GM10847 (cell line): Measurements from ENCODE around the gene AP4M1.

ENCODE experiments used
- POLR2A ChIP-seq: IDR thresholded peaks from 2 replicates; pipeline ENCODE4 v1.6.1; 2011; ENCODE audit not compliant: insufficient read length; ENCODE audit errors: extremely low read depth

AP4M1 gene

DNA sequence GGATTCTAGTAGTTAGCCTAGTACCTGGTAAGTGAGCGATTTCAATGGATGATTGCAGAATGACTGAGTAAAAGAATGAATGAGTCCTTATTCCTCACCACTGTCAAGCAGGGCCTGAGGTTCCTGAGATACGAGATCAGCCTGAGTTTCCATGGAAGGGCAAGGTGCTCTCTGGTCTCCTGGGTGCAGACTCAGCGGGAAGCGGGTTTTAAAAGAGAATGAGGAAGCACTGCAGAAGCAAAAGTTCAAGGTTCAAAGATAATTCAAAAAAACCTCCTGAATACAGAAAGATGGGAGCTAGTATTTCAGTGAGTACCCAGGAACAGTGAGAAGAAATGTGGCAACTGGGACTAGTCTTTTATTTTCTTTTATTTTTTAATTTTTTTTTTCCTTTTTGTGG, 24.2 kb upstream of the AP4M1 start:
- TF ChIP-seq POLR2A = no peak

DNA sequence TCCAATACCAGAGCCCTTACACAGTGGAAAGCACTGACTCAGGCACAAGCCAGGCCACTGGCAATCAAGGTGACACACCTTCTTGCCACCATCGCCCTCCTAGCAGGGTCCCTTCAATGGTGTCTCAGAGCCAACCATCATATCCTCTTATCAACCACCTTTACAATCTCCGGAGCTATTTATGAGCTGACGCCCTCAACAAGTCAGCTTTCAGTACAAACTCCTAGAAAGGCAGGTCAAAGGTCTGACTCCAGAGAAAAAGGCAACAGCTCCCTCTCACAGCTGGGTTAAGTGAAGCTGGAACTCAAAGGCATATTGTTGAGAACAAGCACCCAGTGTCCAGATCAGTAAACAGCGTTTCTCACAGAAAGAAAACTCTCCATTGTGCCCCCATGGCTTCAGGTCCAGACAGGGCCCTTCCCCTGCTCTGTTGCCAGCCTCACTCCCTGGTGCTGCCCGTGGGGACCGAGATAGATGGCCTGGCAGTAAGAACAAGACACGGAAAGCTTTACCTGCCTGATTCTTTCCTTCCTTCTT, 22.4 kb upstream of the AP4M1 start:
- no peak for TF ChIP-seq POLR2A

DNA sequence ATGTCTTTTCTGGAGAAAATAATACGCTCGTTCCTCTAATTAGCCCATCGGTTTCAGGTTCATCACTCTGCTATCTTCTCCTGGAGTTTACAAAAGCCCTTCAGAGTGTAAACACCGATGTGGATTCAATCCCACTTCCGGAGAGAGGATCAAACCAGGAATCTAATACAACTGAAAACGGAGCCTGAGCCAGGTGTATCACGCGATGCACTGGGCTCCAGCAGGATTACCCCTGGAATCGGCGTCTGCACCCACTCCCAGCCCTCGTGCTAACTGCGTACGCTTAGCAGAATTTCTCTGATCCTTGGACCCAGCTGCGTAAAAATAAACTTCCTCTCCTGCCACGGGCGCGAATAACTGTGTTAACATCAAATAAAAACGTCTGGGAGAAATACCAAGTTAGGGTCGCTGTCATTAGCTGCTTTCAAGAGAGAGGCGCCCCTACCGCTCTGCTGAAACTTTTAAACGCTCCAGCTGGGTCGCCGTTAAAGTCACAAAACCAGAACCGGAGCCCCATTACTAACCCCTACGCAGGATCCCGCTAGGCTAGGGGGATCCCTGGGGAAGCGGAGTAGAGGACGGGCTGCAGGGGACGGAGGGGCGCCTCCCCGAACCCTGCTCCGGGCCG, 20.4 kb upstream of the AP4M1 start:
- no peak for TF ChIP-seq POLR2A

DNA sequence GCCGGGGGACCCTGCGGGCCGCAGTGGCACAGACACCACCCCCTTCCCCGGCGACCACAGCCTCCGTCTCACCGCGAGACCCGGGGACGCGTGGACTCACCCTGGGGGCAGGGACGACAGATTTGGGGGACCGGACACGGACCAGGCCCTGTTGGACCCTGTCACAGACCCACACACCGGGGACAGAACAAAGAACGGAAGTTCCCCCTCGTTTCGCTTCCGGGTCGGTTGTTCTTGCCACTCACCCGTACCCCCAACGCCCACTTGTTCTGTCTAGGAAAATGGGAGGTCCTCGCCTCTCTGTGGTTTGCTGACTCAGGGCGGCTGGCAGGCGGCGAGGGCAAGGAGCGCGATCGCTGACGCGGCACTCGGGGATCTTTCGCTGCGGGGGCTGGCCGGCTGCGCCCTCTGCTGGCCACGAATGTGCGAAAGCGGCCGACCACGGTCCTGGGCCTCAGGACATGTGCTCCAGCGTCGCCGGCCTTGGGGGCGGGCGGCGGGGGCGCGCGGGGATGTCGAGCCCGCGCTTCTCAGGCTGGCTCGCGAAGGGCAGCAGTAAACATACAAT, 19.8 kb upstream of the AP4M1 start, which contains the start of gene ZNF3:
ZNF3 (minus strand) TSS at position 189 of the 568 bp plus-strand sequence. CDS start 4,366 bp downstream, outside the sequence.
- peak; percentile 66 for TF ChIP-seq POLR2A

DNA sequence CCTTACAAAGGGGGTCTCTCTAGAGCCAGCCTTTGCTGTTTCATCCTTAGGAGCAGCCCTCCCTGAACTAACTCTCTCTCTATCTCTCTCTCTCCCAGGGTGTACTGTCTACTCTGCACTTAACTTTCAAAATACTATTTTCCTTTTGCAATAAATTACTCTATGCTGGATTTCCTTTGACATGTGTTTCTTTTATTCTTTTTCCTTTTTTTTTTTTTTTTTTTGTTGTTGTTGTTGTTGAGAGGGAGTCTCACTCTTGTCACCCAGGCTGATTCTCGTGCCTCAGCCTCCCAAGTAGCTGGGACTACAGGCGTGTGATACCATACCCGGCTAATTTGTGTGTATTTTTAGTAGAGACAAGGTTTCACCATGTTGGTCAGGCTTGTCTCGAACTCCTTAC, 18.5 kb upstream of the AP4M1 start:
- no peak for TF ChIP-seq POLR2A

DNA sequence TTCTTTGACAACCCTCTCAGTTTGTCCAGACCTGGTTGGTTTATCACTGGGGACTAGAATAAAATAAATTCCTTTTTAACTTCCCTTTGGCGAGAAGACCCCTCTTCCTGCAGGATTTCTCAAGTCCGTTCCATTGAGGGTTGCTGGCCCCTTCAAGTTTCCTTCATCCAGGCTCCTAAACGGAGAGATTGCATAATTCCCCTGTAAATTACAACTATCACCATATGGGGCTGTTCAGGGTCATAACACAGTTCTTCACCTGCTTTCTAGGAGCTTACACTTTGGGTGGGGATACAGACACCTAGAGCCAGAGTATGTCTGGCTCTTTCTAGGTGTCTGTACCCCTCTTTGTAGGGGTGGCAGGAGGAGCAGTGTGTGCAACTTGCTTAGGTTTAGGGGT, 15.9 kb upstream of the AP4M1 start:
- TF ChIP-seq POLR2A = no peak

DNA sequence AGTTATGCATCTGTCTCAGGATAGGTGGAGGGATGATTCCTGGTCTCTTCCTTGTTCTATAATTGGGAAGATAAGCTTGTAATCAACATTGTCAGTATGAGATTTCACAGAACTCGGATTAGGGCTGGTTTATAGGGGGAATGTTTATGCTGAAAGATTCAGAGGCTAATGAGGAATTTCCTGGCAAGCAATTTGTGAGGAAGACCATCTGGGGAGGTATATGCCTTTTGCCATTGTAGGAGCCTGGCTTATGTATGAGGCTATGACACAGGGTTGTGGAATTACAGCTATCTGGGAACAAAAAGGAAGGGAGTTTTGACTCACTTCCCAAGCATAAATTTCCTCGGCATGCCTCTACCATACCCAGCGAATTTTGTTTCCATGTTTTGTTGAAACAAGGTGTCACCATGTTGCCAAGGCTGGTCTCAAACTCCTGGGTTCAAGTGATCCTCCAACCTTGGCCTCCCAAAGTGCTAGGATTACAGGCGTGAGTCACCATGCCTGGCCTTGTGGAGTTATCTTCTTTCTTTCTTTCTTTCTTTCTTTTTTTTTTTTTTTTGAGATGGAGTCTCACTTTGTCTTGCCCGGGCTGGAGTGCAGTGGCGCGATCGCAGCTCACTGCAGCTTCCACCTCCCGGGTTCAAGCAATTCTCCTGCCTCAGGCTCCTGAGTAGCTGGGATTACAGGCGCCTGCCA, 14.2 kb upstream of the AP4M1 start:
- no peak for TF ChIP-seq POLR2A

DNA sequence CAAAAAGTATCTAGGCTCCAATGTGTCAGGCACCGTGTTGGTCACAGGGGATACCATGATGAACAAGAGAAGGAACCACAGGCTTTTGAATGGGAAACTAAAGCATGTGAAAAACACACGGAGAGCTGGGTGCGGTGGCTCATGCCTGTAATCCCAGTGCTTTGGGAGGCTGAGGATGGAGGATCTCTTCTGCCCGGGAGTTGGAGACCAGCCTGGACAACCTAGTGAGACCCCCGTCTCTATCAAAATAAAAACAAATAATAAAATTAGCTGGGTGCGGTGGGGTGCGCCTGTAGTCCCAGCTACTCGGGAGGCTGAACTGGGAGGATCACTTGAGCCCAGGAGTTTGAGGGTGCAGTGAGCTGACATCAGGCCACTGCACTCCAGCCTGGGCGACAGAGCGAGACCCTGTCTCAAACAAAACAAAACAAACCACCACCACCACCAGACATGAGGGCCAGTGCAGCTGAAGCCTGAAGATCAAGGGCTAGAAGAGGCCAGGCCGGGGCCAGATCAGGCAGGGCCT, 13.3 kb upstream of the AP4M1 start:
- TF ChIP-seq POLR2A = no peak

DNA sequence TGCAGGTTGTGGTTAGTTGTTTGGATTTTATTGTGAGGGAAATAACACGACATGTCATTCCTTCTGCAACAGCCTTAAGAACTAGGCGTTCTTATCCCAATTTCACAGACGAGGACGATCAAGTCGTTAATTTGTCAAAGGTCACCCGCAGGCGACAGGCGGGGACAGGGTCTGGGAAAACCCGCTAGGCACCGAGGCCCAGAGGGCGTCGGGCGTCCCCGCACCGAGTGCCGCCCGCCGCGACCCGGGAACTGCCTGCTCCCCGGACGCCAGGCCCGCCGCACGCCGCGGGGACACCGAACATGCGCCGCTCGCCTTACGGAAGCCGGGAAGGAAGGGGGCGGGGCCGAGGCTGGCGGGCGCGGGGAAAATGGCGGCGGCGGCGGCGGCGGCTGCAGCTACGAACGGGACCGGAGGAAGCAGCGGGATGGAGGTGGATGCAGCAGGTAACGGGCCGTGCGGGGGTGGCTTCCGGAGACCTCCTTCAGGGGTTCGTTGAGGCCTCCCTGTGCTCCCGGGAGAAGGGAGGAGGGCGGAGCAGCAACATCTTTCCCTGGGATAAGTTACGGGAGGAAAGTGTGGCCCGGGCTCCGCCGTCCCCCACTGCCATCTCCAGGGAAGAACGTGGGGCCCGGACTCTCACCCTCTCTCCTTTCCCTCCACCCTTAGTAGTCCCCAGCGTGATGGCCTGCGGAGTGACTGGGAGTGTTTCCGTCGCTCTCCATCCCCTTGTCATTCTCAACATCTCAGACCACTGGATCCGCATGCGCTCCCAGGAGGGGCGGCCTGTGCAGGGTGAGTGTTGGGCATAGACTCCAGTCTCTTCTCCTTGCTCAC, 12.6 kb upstream of the AP4M1 start, which contains the start of gene COPS6:
COPS6 (plus strand) TSS at position 349 of the 837 bp plus-strand sequence; CDS start at position 371, 22 bp downstream.
- peak; percentile 96 for TF ChIP-seq POLR2A

DNA sequence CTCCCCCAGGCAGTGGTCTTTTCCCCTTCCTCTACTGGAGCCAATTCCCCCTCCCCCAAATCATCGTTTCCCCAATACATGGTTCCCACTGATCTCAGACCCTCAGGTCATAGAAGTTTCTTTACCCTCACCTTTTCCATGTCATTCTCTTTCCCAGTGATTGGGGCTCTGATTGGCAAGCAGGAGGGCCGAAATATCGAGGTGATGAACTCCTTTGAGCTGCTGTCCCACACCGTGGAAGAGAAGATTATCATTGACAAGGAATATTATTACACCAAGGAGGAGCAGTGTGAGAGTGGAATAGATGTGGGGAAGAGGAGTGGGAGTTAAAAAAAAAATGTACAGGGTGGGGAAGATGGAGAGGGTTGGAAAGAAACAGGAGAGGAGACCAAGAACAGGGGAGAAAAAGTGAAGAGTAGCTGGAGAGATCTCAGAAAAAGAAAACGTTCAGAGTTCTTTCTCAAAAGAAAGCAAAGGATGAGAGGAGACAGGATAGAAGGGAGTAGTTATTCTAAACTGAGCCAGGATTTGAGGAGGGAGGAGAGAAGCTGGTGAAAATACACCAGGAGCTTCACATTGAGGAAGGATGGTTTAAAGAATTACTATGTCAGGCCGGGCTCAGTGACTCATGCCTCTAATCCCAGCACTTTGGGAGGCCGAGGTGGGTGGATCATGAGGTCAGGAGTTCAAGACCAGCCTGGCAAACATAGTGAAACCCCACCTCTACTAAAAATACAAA, 11.8 kb upstream of the AP4M1 start:
- no peak for TF ChIP-seq POLR2A

DNA sequence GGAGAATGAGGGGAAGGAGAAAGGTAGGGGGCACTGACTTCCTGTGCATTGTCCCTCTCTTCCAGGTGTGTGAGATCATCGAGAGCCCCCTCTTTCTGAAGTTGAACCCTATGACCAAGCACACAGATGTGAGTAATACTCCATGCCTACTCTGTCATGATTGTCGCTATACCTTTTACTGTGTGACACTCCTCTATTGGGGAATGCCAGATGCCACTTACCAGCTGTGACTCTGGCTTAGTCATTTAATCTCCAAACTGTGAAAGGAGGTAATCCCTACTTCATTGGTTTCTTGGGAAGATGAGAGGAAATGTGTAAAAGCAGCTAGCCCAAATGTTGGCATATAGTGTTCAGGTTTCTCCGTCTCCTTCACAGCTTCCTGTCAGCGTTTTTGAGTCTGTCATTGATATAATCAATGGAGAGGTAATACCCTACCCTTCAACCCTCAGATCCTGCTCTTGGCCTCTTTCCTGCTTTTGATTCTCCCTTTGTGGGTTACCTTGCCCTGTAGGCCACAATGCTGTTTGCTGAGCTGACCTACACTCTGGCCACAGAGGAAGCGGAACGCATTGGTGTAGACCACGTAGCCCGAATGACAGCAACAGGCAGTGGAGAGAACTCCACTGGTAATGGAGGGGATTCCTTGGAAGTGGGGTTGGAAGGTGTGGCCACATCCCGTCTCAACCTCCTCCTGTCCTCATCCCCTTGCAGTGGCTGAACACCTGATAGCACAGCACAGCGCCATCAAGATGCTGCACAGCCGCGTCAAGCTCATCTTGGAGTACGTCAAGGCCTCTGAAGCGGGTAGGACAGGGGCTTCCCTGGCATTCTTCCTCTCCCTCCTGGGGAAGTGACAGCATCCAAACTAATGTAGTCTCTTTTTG, 10.7 kb upstream of the AP4M1 start:
- TF ChIP-seq POLR2A = no peak

DNA sequence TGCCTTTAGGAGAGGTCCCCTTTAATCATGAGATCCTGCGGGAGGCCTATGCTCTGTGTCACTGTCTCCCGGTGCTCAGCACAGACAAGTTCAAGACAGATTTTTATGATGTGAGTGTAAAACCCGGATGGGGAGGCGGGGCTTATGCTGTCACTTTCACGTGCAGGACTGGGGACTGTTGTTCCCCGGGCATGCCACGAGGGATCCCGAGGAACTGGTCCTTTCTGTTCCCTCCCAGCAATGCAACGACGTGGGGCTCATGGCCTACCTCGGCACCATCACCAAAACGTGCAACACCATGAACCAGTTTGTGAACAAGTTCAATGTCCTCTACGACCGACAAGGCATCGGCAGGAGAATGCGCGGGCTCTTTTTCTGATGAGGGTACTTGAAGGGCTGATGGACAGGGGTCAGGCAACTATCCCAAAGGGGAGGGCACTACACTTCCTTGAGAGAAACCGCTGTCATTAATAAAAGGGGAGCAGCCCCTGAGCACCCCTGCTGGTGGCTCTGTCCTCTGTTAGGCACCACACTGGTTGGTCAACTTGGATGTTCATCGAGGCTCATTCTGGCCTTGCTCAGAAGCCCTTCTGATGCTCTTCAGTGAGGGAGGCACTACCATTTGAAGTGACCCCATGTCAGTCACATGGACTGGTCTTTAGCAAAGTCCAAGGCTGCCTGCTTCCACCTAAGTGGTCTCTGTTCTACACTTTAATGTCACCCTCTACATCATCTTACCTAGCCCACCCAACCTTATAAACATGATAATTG, 9.8 kb upstream of the AP4M1 start:
- no peak for TF ChIP-seq POLR2A

DNA sequence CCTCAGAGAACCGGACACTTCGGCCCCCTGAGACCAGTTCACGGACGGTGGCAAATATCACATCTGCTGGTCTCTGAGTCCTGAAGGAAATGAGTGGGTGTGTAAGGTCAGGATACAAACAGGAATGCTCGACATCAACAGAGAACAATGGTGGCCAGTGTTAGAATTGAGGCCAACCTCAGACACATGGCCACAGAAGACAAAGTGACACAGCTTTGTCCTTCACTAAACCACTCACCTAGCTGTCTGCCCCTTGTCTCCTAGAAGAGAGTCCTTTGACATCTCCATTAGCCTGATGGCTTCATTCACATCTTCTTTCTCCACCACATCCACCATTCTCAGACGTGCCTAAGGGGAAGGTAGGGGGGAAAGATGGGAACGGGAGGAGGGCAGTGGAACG, 8.4 kb upstream of the AP4M1 start:
- no peak for TF ChIP-seq POLR2A
